HG03097 (cell line): ENCODE results near the gene CDK6.
"Not testable (repeated sequence)": the region's sequence is repeated elsewhere in the genome, so short reads cannot be mapped to it uniquely, and the experiment has no call there.

ENCODE experiments used
- ATAC-seq: cut with Tn5 transposase; IDR thresholded peaks from one replicate; pipeline ENCODE4 v1.9.1; 2021; ENCODE audit not compliant: unreplicated experiment, low FRiP score

CDK6 gene

DNA sequence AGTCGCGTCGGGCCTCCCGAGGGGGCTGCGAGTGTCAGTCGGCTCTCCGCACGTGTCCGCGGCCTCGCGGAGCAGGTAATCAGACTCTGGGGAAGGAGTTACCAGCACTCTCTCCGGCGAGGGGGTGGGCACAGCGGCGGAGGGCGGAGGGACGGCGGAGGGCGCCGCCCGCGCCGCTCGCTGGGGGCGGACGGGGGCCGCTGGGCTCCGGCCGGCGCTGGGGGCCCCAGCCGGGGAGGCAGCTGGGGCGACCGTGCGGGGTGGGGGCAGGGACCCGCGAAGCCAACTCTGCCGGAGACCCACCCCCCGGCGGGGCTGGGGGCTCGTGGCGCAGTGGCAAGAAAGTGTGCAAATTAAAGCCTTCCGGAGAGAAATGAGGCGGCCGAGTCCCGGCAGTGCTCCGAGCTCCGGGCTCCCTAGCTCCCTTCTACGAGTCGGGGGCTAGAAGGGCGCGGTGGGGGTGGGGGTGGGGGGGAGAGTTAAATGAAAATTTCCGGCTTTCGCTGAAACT, at the start of gene CDK6:
Gene CDK6 (minus strand): TSS at position 85 of the 511 bp plus-strand sequence. CDS start 3,250 bp downstream, outside the sequence.
- ATAC-seq: no peak

- ATAC-seq: not testable (repeated sequence)
Measured at GRCh38 chr7:92886039-92886438, 49.7 kb upstream of the CDK6 start.

- no peak for ATAC-seq
Measured at GRCh38 chr7:92884218-92884617, 47.8 kb upstream of the CDK6 start.

- no peak for ATAC-seq
Measured at GRCh38 chr7:92882760-92883159, 46.4 kb upstream of the CDK6 start.

- no peak for ATAC-seq
Measured at GRCh38 chr7:92881091-92881485, 44.7 kb upstream of the CDK6 start.

DNA sequence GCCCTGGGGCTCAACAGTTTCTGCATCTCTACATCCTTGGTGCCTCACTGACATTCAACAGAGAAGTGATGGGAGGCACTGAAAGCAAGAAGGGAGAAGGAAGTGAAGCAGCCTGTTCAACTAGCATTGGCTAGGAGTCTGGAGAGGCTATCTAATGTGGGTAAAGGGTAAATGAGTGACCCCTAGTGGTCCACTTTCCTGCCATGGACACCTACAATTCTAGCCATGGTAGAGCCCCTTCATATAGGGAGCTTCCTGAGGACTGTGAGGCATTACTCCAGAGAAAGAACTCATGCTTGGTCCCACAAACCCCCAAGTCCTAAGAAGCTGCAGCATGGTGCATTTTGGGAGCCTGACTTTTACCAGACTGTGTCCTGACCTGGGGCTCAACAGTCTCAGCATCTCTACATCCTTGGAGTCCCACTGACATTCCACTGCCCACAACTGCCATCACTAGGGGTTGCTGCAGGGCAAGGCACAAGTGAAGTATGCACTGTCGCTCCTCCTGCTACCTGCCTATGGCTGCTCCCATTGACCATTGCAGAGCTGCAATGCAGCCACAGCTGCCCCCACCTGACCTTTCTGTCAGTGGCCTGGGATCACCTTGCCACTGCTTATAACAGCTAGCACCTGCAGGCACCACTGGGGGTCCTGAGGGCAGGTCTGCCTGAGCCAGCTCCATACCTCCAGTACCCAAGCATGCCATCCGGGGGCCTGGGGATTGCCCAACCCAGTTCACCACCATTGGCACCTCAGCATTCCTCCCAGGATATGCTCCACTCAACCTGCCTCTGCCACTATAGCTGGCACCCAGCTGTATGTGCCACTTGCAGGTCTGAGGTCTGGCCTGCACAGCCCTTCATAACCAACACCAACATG, 44.1 kb upstream of the CDK6 start:
- ATAC-seq: no peak

DNA sequence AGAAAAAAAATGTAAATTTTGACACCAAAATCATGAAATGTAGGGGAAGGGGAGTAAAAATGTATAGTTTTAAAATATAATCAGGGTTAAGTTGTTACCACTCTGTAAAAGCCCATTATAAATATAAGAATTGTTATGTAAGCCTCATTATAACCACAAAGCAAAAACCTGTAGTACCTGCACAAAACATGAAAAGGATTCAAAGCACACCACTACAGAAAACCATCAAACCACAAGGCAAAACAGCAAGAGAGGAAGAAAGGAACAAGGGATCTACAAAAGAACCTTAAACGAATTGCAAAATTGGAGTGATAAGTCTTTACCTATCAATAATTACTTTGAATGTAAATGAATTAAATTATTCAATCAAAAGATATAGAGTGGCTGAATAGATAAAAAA, 41.0 kb upstream of the CDK6 start:
- no peak for ATAC-seq

DNA sequence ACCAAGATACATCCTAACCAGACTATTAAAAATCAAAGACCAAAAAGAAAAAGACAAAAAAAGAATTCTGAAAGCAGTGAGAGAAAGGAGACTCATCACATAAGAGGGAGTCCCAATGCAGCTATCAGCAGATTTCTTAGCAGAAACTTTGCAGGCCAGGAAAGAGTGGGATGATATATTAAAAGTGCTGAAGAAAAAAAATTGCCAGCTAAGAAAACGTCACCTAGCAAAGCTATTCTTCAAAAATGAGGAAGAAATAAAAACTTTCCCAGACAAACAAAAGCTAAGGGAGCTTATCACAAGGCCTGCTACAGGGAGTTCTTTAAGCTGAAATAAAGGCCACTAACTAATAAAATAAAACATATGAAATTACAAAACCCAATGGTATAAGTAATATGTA, 40.5 kb upstream of the CDK6 start:
- no peak for ATAC-seq

DNA sequence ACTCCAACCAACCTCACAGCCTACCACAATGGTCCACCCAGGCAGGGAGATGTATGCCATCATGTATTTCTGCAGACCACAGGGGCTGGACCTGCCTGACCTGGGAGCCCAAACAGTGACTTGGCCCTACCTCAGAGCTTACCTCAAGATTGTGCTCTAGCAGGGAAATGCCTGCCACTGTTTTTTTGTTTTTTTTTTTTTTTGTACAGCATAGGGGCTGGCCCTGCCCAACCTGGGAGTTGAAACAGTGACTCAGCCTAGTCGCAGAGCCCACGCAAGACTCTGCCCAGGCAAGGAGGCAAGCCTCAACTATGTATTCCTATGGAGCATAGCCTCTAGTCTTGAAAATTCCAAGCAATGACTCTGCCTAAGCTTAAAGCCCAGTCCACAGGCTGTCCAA, 39.3 kb upstream of the CDK6 start:
- ATAC-seq: no peak

DNA sequence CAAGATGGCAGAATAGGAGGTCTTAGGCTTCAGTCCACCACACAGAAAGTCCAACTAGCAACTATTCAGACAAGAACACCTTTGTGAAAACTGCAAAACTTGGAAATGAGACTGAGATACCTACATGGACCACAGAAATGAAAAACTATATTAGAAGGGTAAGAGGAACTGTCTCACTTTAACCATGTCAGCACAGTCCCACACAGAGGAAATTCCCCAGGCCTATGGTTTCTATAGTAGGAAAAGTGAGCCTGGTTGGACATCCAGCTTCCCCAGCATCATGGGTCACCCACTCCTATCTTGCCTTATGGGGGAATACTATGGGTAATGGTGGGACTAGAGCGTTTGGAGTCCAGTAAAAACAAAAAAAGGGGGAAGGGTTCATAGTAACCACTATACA, 38.8 kb upstream of the CDK6 start:
- ATAC-seq: no peak

GRCh38 chr7:92874567-92874966, 38.2 kb upstream of the CDK6 start:
- ATAC-seq: no peak

GRCh38 chr7:92873776-92874175, 37.4 kb upstream of the CDK6 start:
- ATAC-seq: no peak

DNA sequence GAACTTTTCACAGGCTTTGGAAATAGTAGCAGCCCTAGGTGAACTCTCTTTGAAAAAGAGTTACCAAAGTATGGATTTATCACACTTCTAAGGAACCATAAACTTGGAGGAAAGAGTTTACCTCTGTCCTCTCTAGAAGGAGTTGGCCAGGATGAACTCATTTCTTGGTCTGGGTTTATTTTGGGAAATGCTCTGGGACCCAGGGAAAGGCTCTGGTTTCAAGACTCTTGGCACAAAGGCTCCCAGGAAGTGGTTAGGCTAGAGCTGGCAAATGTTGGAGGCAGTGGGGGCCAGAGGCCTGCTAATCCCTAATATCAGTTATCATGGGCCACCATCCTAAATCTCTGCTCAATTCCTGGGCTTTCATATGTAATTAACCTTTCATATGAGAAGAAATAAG, 36.3 kb upstream of the CDK6 start:
- no peak for ATAC-seq

DNA sequence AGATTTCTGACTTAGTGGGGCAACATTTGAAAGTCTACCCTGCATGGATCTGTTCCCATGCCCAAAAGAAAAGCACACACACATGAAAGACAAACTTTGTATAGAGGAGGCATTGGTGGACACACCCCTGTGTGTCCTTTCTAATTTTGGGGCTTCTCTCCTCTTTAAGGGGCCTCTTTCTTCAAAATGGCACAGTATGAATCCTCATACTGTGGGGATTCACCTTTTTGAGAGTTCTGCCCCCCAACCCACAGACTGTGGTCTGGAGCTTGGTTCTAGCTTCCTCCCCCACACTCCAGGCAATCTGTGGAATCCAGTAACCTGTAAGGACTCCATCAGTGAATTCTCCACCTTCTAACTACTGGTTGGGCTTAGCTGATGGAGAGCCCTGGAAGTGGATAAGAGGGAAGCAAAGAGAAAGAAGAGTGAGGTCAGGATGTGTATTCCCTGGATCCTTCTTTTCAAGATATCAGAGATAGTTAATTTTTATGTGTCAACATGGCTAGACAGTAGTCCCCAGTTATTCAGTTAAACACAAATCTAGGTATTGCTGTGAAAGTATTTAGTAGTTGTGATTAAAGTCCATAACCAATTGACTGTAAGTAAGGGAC, 32.4 kb upstream of the CDK6 start:
- no peak for ATAC-seq

- not testable (repeated sequence) for ATAC-seq
Measured at GRCh38 chr7:92864169-92864568, 27.8 kb upstream of the CDK6 start.

DNA sequence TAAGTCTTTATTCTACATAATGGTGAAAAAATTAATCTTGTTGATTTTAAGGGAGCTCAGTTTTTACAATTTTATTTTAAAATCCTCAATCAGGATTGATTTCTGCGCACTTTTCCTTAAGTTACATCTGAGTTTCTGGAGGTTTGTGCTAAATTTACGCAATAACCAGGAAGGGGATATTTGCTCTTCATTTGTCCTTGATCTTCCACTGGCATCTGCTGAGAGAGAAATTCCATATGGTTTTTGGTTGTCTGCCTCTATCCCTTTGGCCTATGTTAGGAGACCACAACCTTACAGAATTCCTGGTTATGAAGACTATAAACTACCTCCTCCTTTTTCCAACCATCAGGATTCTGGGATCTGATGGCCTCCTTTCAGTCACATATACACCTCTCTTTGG, 20.1 kb upstream of the CDK6 start:
- ATAC-seq: no peak

GRCh38 chr7:92854501-92855238, 18.3 kb upstream of the CDK6 start:
- no peak for ATAC-seq

- ATAC-seq: no peak
Measured at GRCh38 chr7:92851732-92852131, 15.4 kb upstream of the CDK6 start.

DNA sequence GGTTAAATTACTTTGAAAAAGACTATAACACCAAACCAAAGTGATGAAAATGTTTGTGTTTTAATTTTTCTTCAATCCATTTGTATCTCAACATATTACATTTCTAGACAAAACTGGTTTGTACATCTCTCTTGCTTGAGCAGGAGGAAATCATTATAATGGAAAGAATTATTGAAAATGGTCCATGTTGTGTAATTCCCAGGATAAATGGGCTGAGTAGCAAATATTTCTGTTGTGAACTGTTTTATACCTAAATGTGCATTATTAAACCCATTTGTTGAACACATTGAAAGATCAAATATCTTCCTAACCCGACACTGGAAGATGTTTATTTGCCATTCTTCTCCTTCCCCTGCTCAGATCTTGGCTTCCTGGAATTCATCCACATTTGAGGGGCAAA, 14.1 kb upstream of the CDK6 start:
- no peak for ATAC-seq

DNA sequence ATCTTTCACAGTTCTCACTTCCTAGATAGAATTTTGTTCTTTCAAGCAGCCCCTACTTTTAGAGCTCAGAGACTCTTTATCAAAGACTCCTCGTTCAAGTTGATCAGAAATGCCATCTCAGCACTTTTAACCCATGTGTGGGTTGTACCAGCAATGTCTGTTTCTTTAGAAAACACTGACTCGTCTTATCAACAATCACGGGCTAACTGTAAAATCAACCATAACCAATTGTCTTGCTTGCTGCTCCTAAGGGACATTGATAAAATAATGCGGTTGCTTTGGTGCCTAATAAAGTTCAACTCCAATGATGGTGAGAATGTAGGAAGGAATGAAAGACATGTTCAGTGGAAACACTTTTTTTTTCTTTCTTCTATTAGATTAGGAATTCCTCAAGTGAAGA, 12.9 kb upstream of the CDK6 start:
- no peak for ATAC-seq

DNA sequence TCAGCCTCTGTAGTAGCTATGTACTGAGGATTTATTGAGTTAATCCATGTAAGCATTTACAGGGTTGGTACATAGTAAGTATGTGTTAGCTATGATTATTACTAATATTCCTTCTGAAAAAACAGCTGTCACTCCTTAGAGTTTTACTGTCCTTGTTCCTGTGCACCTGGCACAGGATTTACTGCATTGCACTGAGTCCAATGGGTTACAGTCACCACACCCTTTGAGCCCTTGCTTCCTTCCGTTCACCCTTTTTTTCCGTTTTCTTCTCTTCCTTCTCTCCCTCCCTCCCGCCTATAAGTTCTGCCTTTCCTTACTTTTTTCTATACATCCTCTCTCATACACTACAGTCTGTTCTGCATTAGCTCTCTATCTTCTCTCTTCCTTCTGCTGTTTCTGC, 12.5 kb upstream of the CDK6 start:
- no peak for ATAC-seq
